Testis (tissue), 3 donors: ENCODE data around the gene TTC8. TPM values are rescaled to one million over a fixed set of nuclear protein-coding genes. Genes with fewer than 3 reads are reported as not detected.

Experiments used
- DNase-seq: peaks from one replicate; pipeline ENCODE4 v3.0.0-alpha.2; 2019
- H3K27ac ChIP-seq, 2 donors: fragments of 200-600 bp; sonication (generic); one replicate each; pipeline ENCODE4 v1.5.1; 2019
- H3K27me3 ChIP-seq: fragments of 200-600 bp; sonication (generic); one replicate; pipeline ENCODE4 v1.5.1; 2019
- H3K36me3 ChIP-seq: fragments of 200-600 bp; sonication (generic); one replicate; pipeline ENCODE4 v1.5.1; 2017; ENCODE audit warnings: low read depth; ENCODE audit errors: missing control alignments
- H3K4me1 ChIP-seq: fragments of 200-600 bp; sonication (generic); one replicate; pipeline ENCODE4 v1.5.1; 2019
- H3K4me3 ChIP-seq, 2 donors: fragments of 200-600 bp; sonication (generic); one replicate each; pipeline ENCODE4 v1.5.1; 2017 to 2019
- H3K9me3 ChIP-seq: fragments of 200-600 bp; sonication (generic); one replicate; pipeline ENCODE4 v1.5.1; 2017
- CTCF ChIP-seq, 3 experiments: fragments of 450-650 bp in 2 of 3; fragments of 200-600 bp in 1 of 3; sonication (generic) in 1 of 3; IDR thresholded peaks; one replicate each; pipeline ENCODE4 v1.5.1; 2016 to 2019; ENCODE audit warnings: antibody characterized with exemption in 3 of 3, mild to moderate bottlenecking in 2 of 3, moderate library complexity in 1 of 3
- POLR2A ChIP-seq: fragments of 450-650 bp; IDR thresholded peaks from one replicate; pipeline ENCODE4 v1.6.1; 2017; ENCODE audit warnings: antibody characterized with exemption, mild to moderate bottlenecking, moderate library complexity
- WGBS, 2 donors: methylation state at CpG; one replicate each; pipeline ENCODE4 v1.1.5; 2018; 5-methylcytosine and 5-hydroxymethylcytosine counted together
- intact Hi-C: fragments of 100-400 bp; cut with DNase I; formaldehyde crosslinking; loops from one replicate; pipeline ENCODE4 v1.15.1; 2023; ENCODE audit warnings: low total_unique reads
- polyA plus RNA-seq: library from polyadenylated mRNA; stranded (reverse); fragments of 350-450 nt; fragmentation: Illumina TruSeq; extraction: RNeasy Lipid Tissue Mini Kit (QIAGEN cat#74804); gene quantifications from one replicate; pipeline ENCODE4 v1.2.3, GENCODE V29; 2014; ENCODE audit warnings: low read depth, low replicate concordance; ENCODE audit not compliant: insufficient read depth
- total RNA-seq, 2 donors: library from RNA; depleted of rRNA; stranded (reverse); fragments of >200 nt; gene quantifications; one replicate each; pipeline ENCODE4 v1.2.3, GENCODE V29; 2016

The TTC8 gene
- total and polyA plus RNA-seq, 3 donors from 2014 or later = 67.5 to 144 (median 139) TPM

DNA sequence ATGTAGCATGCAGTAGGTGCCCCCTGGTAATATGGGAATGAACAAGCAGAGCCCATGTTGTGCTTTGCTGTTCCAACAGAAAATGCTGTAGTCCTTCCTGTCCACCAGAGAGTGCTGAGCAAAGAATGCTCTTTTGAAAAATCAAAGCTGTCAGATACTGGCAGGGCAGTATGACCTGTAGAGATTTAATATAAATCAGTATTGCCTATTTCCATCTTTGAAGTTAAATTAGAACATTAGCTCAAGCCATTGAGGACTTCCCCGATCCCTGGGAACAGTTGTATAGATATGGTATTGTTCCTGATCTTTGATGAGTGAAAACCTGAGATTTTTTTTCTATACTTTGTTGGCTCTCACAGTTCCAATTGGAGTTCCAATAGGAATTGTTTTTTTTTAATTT, 13.0 kb downstream of the TTC8 start:
- Histone ChIP-seq H3K9me3 (no peaks in the 10 kb centered on the region), H3K4me1 (peaks cover 35% of the 10 kb centered on the region), H3K27ac (peak overlapping the region in 1 of 2 donors; percentile 83), H3K4me3 (no peak overlapping the region), H3K27me3 (no peaks in the 10 kb centered on the region), H3K36me3 (no peaks in the 10 kb centered on the region)
- TF ChIP-seq POLR2A = no peak
- TF ChIP-seq CTCF (IDR thresholded peaks at IDR 0.05) = no peak
- no peak for DNase-seq
- 80 to 84% methylated on average over 1 of the region's 1 CpG for WGBS, 2 donors
- intact Hi-C loops = no loop called here

DNA sequence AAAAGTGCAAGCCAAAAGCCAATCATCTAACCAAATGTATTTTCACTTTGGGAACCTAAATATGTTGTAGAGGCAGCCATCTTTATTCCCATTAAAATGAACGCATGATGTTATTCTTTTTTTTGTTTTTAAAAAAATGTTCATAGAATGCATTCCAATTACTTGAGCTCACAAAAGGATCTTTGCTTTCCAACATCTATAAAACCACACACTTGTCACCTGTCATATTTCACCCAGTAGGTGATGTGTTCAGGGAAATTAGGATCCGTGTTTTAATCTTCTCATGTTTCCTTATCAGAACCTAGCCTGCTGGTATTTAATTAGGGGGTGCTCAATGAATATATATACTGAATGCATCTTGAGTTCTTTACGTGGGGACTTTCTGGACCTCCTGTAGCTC, 13.6 kb downstream of the TTC8 start:
- H3K4me3 ChIP-seq = no peak overlapping the region
- 81 to 86% methylated on average over 3 of the region's 3 CpGs for WGBS, 2 donors
- H3K27me3 ChIP-seq = no peaks in the 10 kb centered on the region
- no peaks in the 10 kb centered on the region for H3K36me3 ChIP-seq
- H3K4me1 ChIP-seq = peaks cover 30% of the 10 kb centered on the region
- intact Hi-C loops = no loop called here
- peak overlapping the region; percentile 59 to 83 for H3K27ac ChIP-seq
- no peak for TF ChIP-seq POLR2A
- TF ChIP-seq CTCF (IDR thresholded peaks at IDR 0.05) = no peak
- no peaks in the 10 kb centered on the region for H3K9me3 ChIP-seq
- no peak for DNase-seq

- no peak for DNase-seq
- WGBS, 2 donors = 82 to 87% methylated on average over 5 of the region's 5 CpGs
These were observed 16.5 kb downstream of the TTC8 start for GRCh38 chr14:88840926-88841325.

DNA sequence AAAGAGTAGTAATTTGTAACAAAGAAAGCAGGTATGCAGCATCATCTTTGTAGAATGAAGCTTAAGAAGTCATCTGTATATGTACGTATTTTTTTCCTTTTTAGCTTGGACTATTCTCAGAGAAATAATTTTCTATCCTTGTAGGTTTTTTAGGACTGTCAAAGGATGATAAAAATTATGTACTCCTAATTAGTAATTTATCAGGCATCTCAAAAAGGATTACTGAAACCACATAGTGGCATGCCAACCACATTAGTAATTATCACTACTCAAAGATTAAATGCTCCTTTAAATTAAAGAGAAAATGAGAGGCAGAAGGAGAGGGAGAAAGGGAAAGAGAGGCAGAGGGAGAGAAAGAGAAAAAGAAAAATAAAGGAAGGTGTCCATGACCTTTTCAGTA, 17.3 kb downstream of the TTC8 start:
- intact Hi-C loops = no loop called here
- H3K27me3 ChIP-seq = no peaks in the 10 kb centered on the region
- no peak for DNase-seq
- WGBS, 2 donors = 71 to 75% methylated on average over 1 of the region's 1 CpG
- H3K36me3 ChIP-seq = no peaks in the 10 kb centered on the region
- peaks cover under 1% of the 10 kb centered on the region for H3K4me1 ChIP-seq
- TF ChIP-seq CTCF (IDR thresholded peaks at IDR 0.05) (no peak), POLR2A (no peak)
- no peak overlapping the region for H3K4me3 ChIP-seq
- H3K27ac ChIP-seq = peak overlapping the region in 1 of 2 donors; percentile 41
- no peaks in the 10 kb centered on the region for H3K9me3 ChIP-seq

More at GRCh38 chr14:88840926-88841325, 16.5 kb downstream of the TTC8 start:
- Histone ChIP-seq H3K4me1 (peaks cover 9% of the 10 kb centered on the region), H3K9me3 (no peaks in the 10 kb centered on the region), H3K4me3 (no peak overlapping the region), H3K27ac (peak overlapping the region in 1 of 2 donors; percentile 41), H3K27me3 (no peaks in the 10 kb centered on the region), H3K36me3 (no peaks in the 10 kb centered on the region)
- TF ChIP-seq POLR2A = no peak
- no peak for TF ChIP-seq CTCF (IDR thresholded peaks at IDR 0.05)
- intact Hi-C loops = no loop called here

DNA sequence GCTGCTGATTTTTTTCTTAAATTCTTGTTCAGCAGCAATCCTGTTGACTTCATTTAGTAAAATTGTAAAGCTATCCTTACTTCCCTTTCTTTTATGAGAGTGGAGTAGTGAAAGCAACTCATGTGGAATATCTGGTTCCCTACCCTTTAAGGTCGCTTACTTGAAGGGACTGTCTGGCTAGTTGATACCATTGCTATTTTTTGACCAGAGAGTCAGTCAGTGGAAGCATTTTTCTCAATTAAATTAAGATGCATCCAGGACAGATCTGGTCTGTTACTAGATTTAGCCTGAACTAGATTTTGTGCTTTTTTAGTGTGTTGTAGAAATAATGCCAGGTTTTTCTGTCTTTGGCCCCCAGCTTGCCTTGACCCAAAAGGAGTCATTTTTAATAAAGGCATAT, 18.0 kb downstream of the TTC8 start:
- 56 to 59% methylated on average over 1 of the region's 1 CpG for WGBS, 2 donors
- H3K27me3 ChIP-seq = no peaks in the 10 kb centered on the region
- no peak overlapping the region for H3K4me3 ChIP-seq
- no peaks in the 10 kb centered on the region for H3K4me1 ChIP-seq
- no peaks in the 10 kb centered on the region for H3K9me3 ChIP-seq
- H3K27ac ChIP-seq = peak overlapping the region in 1 of 2 donors; percentile 41
- TF ChIP-seq CTCF (IDR thresholded peaks at IDR 0.05) (no peak), POLR2A (no peak)
- DNase-seq = no peak
- intact Hi-C loops = no loop called here
- no peaks in the 10 kb centered on the region for H3K36me3 ChIP-seq
